Prostate gland (tissue), 2 donors: Measurements from ENCODE around the gene RAP1GAP.

ENCODE experiments used
- CTCF ChIP-seq, 4 experiments: fragments of 200-600 bp in 2 of 4; fragments of 450-650 bp in 2 of 4; sonication (generic) in 2 of 4; IDR thresholded peaks; 1 replicate in 3 of 4; 2 replicates in 1 of 4; pipeline ENCODE4 v1.5.1; 2016 to 2019; ENCODE audit warnings: antibody characterized with exemption in 4 of 4, mild to moderate bottlenecking in 2 of 4, moderate library complexity in 2 of 4
- POLR2A ChIP-seq: fragments of 450-650 bp; IDR thresholded peaks from one replicate; pipeline ENCODE4 v1.6.1; 2016; ENCODE audit warnings: antibody characterized with exemption, mild to moderate bottlenecking
- POLR2AphosphoS5 ChIP-seq: sonication (generic); formaldehyde crosslinking; IDR thresholded peaks from one replicate; pipeline ENCODE4 v1.6.1; 2017; ENCODE audit warnings: antibody characterized with exemption

GRCh38 chr1:21584096-21584495, 85.1 kb downstream of the RAP1GAP start:
- TF ChIP-seq CTCF (IDR thresholded peaks at IDR 0.05) = no peak
- no peak for TF ChIP-seq POLR2A
- TF ChIP-seq POLR2AphosphoS5 = no peak
